Activated naive CD4-positive, alpha-beta T cell treated with anti-CD3 and anti-CD28 coated beads, Interleukin-2, amount 50 U/mL, for 72 hours (primary cell): ENCODE data around the gene TLCD5. TPM values are rescaled to one million over a fixed set of nuclear protein-coding genes. Genes with fewer than 3 reads are reported as not detected.
A peak's percentile ranks its signal among the peaks of the same experiment; 100 is the strongest.

Experiments used
- ATAC-seq, 2 donors: fragments of 150-1000 bp; cut with Tn5 transposase; 2 replicates each; pipeline ENCODE4 v1.10.0; 2021; ENCODE audit warnings: mild to moderate bottlenecking in 2 of 2, moderate library complexity in 2 of 2
- DNase-seq, 2 donors: peaks; one replicate each; pipeline ENCODE4 v3.0.0; 2021 to 2022; ENCODE audit warnings: low spot score in 2 of 2
- H3K27ac Mint-ChIP-seq, 2 donors: one replicate each; pipeline ENCODE4 v1.8.0; 2022; ENCODE audit warnings: mild to moderate bottlenecking in 2 of 2, mixed read lengths in 2 of 2
- H3K36me3 Mint-ChIP-seq, 2 donors: one replicate each; pipeline ENCODE4 v1.8.0; 2022; ENCODE audit warnings: mixed read lengths in 2 of 2
- H3K9me3 Mint-ChIP-seq, 2 donors: one replicate each; pipeline ENCODE4 v1.8.0; 2022; ENCODE audit warnings: mixed read lengths in 2 of 2
- total RNA-seq, 2 donors: library from RNA; stranded (reverse); gene quantifications; one replicate each; pipeline ENCODE4 v1.2.3, GENCODE V29; 2022

The TLCD5 gene
- total RNA-seq, 2 donors from 2014 or later, result 1.2 TPM; not detected in 1

GRCh38 chr11:120331301-120331996 lies 6.3 kb downstream of the TLCD5 start:
- DNase-seq (no peak), ATAC-seq (no peak)
- Mint-ChIP-seq H3K27ac (no peak overlapping the region), H3K36me3 (no peaks in the 10 kb centered on the region), H3K9me3 (no peaks in the 10 kb centered on the region)

- H3K9me3 Mint-ChIP-seq, result no peaks in the 10 kb centered on the region
- H3K27ac Mint-ChIP-seq, result no peak overlapping the region
- DNase-seq (no peak), ATAC-seq (no peak)
- H3K36me3 Mint-ChIP-seq, result peaks cover 6 to 8% of the 10 kb centered on the region in 2 donors
Measured at GRCh38 chr11:120332822-120333716, 8.0 kb downstream of the TLCD5 start.

DNA sequence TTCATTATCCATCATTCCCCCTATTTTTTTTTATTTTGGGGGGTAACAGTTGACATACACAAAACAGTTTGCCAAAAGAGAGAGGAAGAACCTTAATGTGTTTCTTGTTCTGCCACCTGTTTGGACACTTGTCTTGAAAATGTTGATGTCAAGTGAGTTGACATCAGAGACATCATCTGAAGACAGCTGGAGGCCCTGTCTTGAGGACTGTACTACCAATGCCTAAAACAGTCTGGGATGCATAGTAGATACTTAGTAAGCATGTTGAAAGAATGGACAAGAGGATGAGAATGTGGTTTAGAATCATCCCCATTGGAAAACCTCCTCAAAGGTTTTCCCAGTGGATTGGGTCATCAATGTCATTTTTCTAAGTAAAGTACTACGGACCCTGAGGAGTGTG lies 8.7 kb downstream of the TLCD5 start:
- Mint-ChIP-seq H3K9me3 (no peaks in the 10 kb centered on the region), H3K36me3 (peaks cover 6 to 8% of the 10 kb centered on the region in 2 donors), H3K27ac (no peak overlapping the region)
- DNase-seq (no peak), ATAC-seq (no peak)

DNA sequence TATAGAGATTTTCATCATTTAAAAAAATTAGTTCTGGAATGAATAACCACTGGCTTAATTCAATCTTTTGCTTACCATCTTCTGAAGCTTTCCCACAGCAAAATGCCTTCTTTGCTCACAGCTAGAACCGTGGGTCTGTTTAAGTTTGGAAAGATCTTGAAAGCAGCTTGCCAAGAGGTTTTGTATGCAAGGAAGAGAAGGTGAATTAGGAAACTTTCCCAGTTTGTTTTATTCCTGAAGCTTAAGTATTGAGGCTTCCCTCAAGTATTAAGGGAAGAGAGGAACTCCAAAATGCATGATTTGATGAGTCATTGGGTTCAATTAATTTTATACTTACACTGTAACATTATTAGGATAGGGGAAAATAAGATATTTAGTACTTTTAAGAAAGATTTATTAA lies 9.2 kb downstream of the TLCD5 start:
- ATAC-seq, result no peak
- Mint-ChIP-seq H3K27ac (no peak overlapping the region), H3K36me3 (peaks cover 6 to 8% of the 10 kb centered on the region in 2 donors), H3K9me3 (no peaks in the 10 kb centered on the region)
- DNase-seq, result no peak

DNA sequence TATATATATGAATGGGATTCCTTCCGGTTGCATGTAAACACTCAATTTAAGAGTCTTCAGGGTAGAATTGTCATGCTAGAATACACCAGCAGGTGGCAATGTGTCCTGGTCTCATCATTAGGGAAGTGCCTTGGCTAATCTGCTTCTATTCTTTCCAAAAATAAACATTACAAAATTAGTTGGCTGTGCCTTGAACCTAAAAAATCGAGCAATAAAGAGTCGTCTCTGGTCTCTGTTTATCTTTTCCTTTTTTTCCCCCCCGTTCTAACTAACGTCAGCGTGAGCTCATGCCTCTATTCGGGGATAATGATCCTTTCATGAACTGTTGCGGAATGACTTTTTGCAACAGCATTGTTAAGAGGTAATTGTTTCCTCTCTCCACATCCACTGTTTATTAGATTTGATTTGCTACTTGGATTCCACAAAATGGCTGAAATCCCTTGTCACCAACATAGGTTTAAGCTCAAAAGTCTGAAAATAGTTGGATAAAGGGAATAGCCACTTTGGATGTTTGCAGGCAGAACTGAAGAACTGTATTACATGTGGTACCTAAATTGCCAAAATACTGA lies 9.9 kb downstream of the TLCD5 start:
- DNase-seq (peak in 1 of 2 donors; percentile 70), ATAC-seq (no peak)
- Mint-ChIP-seq H3K27ac (peak overlapping the region in 1 of 2 donors; percentile 3), H3K36me3 (peaks cover 6 to 8% of the 10 kb centered on the region in 2 donors), H3K9me3 (no peaks in the 10 kb centered on the region)

DNA sequence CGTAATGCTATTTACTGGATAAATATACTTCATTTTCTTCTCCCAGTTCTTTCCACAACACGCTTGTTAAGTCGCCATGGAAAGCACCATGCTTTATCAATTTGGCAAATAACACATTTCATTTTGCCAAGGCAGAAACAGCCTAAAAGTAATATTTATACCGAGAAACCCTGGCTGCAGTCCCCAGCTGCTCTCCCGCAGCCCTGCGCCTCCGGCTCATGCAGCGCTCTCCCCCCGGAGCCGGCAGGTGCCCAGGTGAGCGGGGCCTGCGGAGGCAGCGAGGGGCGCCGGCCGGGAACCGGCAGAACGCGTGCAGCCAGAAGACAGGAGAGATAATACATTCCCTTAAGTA lies 10.4 kb downstream of the TLCD5 start:
- ATAC-seq (peak; percentile 26 to 46), DNase-seq (peak in 1 of 2 donors; percentile 43)
- Mint-ChIP-seq H3K9me3 (no peaks in the 10 kb centered on the region), H3K27ac (no peak overlapping the region), H3K36me3 (peaks cover 6 to 8% of the 10 kb centered on the region in 2 donors)

DNA sequence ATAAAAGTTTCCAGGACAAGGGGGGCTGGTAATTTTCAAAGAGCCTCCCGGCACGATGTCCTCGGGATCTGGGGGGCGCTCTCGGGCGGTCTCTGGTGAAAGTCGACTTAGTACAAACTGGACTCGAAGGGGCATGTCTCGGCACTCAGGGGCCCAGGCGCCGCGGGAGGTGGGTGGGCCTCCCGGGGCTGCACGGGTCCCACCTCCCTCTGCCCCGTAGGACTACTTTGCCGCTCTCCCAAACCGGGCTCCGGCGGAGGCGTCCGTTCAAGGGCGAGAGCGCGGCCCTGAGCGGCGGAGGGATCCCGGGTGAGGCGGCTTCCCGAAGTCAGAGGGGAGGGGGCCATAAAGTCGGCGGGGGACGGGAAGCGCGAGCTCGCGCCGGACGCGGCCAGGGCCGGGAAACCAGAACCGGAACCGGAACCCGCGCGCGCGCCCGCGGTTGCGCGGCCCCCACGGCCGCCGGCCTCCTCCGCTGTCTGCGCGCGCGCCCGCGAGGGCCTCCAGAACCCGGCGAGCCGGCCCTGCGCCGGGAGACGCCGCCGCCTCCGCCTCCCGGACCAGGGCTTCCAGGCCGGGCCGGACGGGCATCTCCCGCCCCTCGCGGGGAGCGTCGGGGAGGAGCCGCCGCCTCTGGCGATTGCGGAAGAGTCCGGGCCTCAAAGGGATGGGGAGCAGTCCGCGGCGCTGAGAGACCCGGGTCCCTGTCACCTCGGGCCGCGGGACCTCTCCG lies 11.0 kb downstream of the TLCD5 start, which contains the start of gene ARHGEF12:
TSS of gene ARHGEF12 (plus strand) at position 506 of the 733 bp plus-strand sequence. CDS start 831 bp downstream, outside the sequence.
- Mint-ChIP-seq H3K27ac (peak within 1 kb of the TSS; percentile 73 to 91), H3K36me3 (peaks cover 6 to 8% of the 10 kb centered on the region in 2 donors), H3K9me3 (no peaks in the 10 kb centered on the region)
- ATAC-seq (peak; percentile 74 to 76), DNase-seq (peak; percentile 76 to 84)

GRCh38 chr11:120336641-120337354 lies 11.7 kb downstream of the TLCD5 start:
- peak in 1 of 2 donors; percentile 45 for DNase-seq
- Mint-ChIP-seq H3K9me3 (no peaks in the 10 kb centered on the region), H3K36me3 (peaks cover 6 to 8% of the 10 kb centered on the region in 2 donors), H3K27ac (peak overlapping the region; percentile 73 to 91)
- ATAC-seq, result peak in 1 of 2 donors; percentile 43

DNA sequence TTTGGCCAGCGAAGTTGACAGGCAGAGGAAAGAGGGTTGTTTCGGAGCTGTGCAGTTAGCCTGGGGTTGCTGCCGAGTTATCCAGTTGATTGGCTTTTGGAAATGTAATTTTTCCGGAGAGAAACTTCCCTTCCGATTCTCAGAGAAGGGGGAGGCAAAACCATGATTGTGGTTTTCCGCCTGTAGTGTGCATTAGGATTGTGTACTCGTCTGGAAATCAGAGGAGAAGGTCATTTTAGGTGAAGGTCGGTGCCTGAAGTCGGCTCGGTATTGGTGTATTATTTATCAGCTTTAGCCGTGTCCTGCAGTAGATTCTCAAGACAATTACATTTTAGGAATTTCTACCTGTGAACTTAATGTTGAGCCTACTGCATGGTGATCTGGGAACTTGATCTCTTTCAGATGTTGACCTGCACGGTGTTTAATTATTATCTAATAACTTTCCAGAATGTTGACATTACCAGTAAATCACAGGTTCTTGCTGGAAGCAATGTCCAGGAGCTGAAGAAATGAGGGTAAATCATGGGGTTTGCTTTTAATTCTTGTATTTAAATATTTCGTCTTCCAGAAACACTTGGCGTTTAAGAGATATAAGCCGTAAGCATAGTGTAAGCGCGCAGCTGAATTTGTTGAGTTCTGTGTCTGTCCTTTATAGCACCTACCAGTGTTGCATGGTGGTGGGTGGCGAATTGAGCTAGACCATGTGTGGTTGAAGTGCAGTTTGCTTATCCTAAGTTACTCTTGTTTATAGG lies 12.4 kb downstream of the TLCD5 start:
- H3K27ac Mint-ChIP-seq, result peak overlapping the region; percentile 73 to 91
- DNase-seq, result no peak
- H3K9me3 Mint-ChIP-seq, result peaks cover 0 to 5% of the 10 kb centered on the region in 2 donors
- ATAC-seq, result no peak
- H3K36me3 Mint-ChIP-seq, result peaks cover 12 to 13% of the 10 kb centered on the region in 2 donors

DNA sequence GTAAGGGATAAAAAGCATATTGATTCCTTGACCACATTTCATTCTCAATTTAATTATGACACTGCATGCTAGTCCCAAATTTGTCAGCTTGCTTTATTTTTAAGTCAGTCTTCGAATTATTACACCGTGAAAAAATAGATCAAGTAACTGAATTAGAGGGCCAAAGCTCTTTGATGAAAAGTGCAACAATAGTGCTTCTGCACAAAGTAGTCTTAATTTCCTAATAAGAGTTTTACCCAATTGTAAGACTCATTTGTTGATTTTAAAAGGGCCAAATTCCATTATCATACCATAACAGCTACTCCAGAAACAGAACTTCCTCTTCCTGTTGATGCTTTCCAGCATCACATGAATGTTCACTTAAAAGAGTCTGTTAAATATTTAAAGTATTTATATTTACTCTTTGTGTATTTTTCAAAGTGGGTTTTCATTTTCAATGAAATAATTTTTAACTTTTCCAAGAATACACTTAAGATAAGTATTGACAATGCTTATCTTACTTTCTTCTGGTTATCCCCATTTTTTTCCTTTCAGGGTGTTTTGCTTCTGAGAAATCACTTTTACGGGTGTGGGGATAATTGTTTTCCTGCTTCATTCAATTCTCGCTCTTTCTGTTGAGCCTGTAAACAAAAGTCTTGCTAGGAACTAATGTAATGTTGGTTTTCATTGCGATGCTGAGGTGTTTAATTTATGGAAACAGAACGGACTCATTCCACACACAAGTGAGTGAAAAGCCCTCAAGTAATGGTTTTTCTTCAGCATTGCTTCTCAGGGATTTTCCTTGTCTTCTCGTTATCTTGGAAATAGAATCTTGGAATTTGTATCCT lies 13.2 kb downstream of the TLCD5 start:
- Mint-ChIP-seq H3K9me3 (peaks cover 0 to 5% of the 10 kb centered on the region in 2 donors), H3K36me3 (peaks cover 13 to 14% of the 10 kb centered on the region in 2 donors), H3K27ac (no peak overlapping the region)
- no peak for DNase-seq
- no peak for ATAC-seq

- peaks cover 13 to 14% of the 10 kb centered on the region in 2 donors for H3K36me3 Mint-ChIP-seq
- peaks cover 0 to 5% of the 10 kb centered on the region in 2 donors for H3K9me3 Mint-ChIP-seq
- H3K27ac Mint-ChIP-seq, result no peak overlapping the region
- no peak for ATAC-seq
- DNase-seq, result no peak
Measured at GRCh38 chr11:120339394-120339890, 14.3 kb downstream of the TLCD5 start.

DNA sequence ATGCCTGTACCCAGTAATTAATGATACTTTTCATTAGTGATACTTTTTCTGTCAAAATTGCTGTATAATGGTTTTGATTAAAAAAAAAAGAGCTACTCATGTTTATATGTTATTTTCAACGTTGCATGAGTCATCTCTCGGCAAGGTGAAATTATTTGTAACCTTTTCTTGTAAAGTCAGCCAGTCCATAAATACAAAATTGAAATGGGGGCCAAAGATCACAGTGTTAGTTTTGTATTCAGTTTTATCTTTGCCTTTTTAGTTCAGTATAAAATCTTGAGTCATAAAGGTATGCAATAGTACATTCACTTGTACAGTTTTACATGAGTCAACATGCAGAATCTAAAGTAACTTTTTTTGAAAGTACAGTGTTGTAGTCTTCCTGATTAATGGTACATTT lies 15.4 kb downstream of the TLCD5 start:
- ATAC-seq (no peak), DNase-seq (no peak)
- peaks cover 0 to 5% of the 10 kb centered on the region in 2 donors for H3K9me3 Mint-ChIP-seq
- peaks cover 13 to 14% of the 10 kb centered on the region in 2 donors for H3K36me3 Mint-ChIP-seq
- H3K27ac Mint-ChIP-seq, result no peak overlapping the region

- ATAC-seq, result no peak
- H3K27ac Mint-ChIP-seq, result no peak overlapping the region
Measured at GRCh38 chr11:120342226-120342625, 17.1 kb downstream of the TLCD5 start.

DNA sequence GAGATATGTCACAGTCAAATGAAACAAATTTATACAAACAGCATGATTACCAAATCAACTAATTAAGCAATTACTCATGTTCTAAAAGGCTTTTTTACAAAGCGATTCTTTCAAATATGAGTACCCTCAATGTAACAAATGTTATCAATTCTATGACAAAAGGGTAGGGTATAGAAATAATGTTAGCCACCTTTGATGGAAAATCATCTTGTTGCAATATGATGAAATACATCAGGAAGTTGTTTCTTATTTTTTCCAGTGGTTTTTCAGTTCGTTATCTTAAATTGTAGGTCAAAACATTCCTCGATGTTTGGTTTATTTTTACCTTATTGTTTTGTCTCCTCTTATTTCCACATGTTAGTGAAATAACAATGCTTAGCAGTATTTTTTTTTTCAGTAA lies 17.6 kb downstream of the TLCD5 start:
- H3K27ac Mint-ChIP-seq, result no peak overlapping the region
- no peak for ATAC-seq

More at GRCh38 chr11:120342226-120342625, 17.1 kb downstream of the TLCD5 start:
- H3K9me3 Mint-ChIP-seq, result peaks cover 0 to 5% of the 10 kb centered on the region in 2 donors
- H3K36me3 Mint-ChIP-seq, result peaks cover 8 to 9% of the 10 kb centered on the region in 2 donors
- DNase-seq, result no peak

More for the DNA sequence above, 17.6 kb downstream of the TLCD5 start:
- peaks cover 7% of the 10 kb centered on the region in 2 donors for H3K36me3 Mint-ChIP-seq
- no peak for DNase-seq
- peaks cover 0 to 5% of the 10 kb centered on the region in 2 donors for H3K9me3 Mint-ChIP-seq
